Measurements from ENCODE around the gene MUC6.

Gene MUC6

DNA sequence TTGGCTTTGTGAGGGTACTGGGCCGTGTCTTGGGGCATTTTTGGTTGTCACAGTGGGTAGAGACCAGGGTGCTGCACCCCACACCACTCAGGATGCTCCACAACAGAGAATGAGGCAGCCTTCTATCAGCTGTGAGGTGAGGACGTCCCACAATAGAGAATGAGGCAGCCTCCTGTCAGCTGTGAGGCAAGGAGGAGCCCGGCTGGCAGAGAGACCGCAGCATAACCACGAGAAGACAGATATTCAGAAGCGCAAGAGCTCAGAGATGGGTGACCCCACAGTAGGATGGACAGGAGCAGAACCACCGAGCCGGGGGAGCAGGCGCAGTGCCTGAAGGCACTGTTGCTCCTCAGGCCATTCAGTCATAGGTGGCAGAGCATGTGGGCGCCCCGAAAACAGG lies 63.3 kb downstream of the MUC6 start:
- no peak overlapping the region for H3K4me3 ChIP-seq (ENCODE audit: low read length)
- H3K4me1 ChIP-seq (ENCODE audit: control insufficient read depth, insufficient read depth, low read length) = no peaks in the 10 kb centered on the region; the same call in 1 of the 2 replicates
- H3K27ac ChIP-seq (ENCODE audit: low read length) = no peak overlapping the region
- no CpG with 5 or more reads among the region's 11 CpGs for WGBS (ENCODE audit: insufficient coverage, insufficient read length)
- H3K27me3 ChIP-seq (ENCODE audit: control insufficient read depth, insufficient read depth, low read length) = no peaks in the 10 kb centered on the region
- no peaks in the 10 kb centered on the region for H3K9me3 ChIP-seq (ENCODE audit: control insufficient read depth, insufficient read depth, low read length)
- peaks cover 32% of the 10 kb centered on the region for H3K36me3 ChIP-seq (ENCODE audit: control insufficient read depth, insufficient read depth, low read length)
- DNase-seq (ENCODE audit: low read depth, low spot score) = no peak

GRCh38 chr11:972523-973211 lies 63.9 kb downstream of the MUC6 start:
- Histone ChIP-seq H3K4me3 (ENCODE audit: low read length) (no peak overlapping the region), H3K27me3 (ENCODE audit: control insufficient read depth, insufficient read depth, low read length) (no peaks in the 10 kb centered on the region), H3K36me3 (ENCODE audit: control insufficient read depth, insufficient read depth, low read length) (peaks cover 32% of the 10 kb centered on the region), H3K27ac (ENCODE audit: low read length) (no peak overlapping the region), H3K4me1 (ENCODE audit: control insufficient read depth, insufficient read depth, low read length) (no peaks in the 10 kb centered on the region; the same call in 1 of the 2 replicates), H3K9me3 (ENCODE audit: control insufficient read depth, insufficient read depth, low read length) (no peaks in the 10 kb centered on the region)
- DNase-seq (ENCODE audit: low read depth, low spot score) = no peak
- WGBS (ENCODE audit: insufficient coverage, insufficient read length) = no CpG with 5 or more reads among the region's 26 CpGs

GRCh38 chr11:971731-972365 lies 64.7 kb downstream of the MUC6 start:
- DNase-seq (ENCODE audit: low read depth, low spot score) = no peak
- H3K27ac ChIP-seq (ENCODE audit: low read length) = no peak overlapping the region
- H3K27me3 ChIP-seq (ENCODE audit: control insufficient read depth, insufficient read depth, low read length) = no peaks in the 10 kb centered on the region
- WGBS (ENCODE audit: insufficient coverage, insufficient read length) = no CpG with 5 or more reads among the region's 31 CpGs
- H3K4me3 ChIP-seq (ENCODE audit: low read length) = no peak overlapping the region
- H3K9me3 ChIP-seq (ENCODE audit: control insufficient read depth, insufficient read depth, low read length) = no peaks in the 10 kb centered on the region
- no peaks in the 10 kb centered on the region; the same call in 1 of the 2 replicates for H3K4me1 ChIP-seq (ENCODE audit: control insufficient read depth, insufficient read depth, low read length)
- peaks cover 25% of the 10 kb centered on the region for H3K36me3 ChIP-seq (ENCODE audit: control insufficient read depth, insufficient read depth, low read length)

GRCh38 chr11:971092-971690 lies 65.3 kb downstream of the MUC6 start:
- H3K4me3 ChIP-seq (ENCODE audit: low read length) = no peak overlapping the region
- H3K27me3 ChIP-seq (ENCODE audit: control insufficient read depth, insufficient read depth, low read length) = no peaks in the 10 kb centered on the region
- no peaks in the 10 kb centered on the region for H3K4me1 ChIP-seq (ENCODE audit: control insufficient read depth, insufficient read depth, low read length)
- WGBS (ENCODE audit: insufficient coverage, insufficient read length) = no CpG with 5 or more reads among the region's 12 CpGs
- no peak overlapping the region for H3K27ac ChIP-seq (ENCODE audit: low read length)
- DNase-seq (ENCODE audit: low read depth, low spot score) = no peak
- peaks cover 23% of the 10 kb centered on the region for H3K36me3 ChIP-seq (ENCODE audit: control insufficient read depth, insufficient read depth, low read length)
- H3K9me3 ChIP-seq (ENCODE audit: control insufficient read depth, insufficient read depth, low read length) = no peaks in the 10 kb centered on the region

- no peak overlapping the region for H3K27ac ChIP-seq (ENCODE audit: low read length)
- no peaks in the 10 kb centered on the region for H3K9me3 ChIP-seq (ENCODE audit: control insufficient read depth, insufficient read depth, low read length)
- no peaks in the 10 kb centered on the region for H3K27me3 ChIP-seq (ENCODE audit: control insufficient read depth, insufficient read depth, low read length)
- no CpG with 5 or more reads among the region's 26 CpGs for WGBS (ENCODE audit: insufficient coverage, insufficient read length)
- no peak overlapping the region for H3K4me3 ChIP-seq (ENCODE audit: low read length)
- H3K36me3 ChIP-seq (ENCODE audit: control insufficient read depth, insufficient read depth, low read length) = peaks cover 23% of the 10 kb centered on the region
- DNase-seq (ENCODE audit: low read depth, low spot score) = no peak
- H3K4me1 ChIP-seq (ENCODE audit: control insufficient read depth, insufficient read depth, low read length) = no peaks in the 10 kb centered on the region
Measured at GRCh38 chr11:970319-970871, 66.1 kb downstream of the MUC6 start.

GRCh38 chr11:969651-970205 lies 66.8 kb downstream of the MUC6 start:
- WGBS (ENCODE audit: insufficient coverage, insufficient read length) = no CpG with 5 or more reads among the region's 9 CpGs
- H3K9me3 ChIP-seq (ENCODE audit: control insufficient read depth, insufficient read depth, low read length) = no peaks in the 10 kb centered on the region
- H3K4me1 ChIP-seq (ENCODE audit: control insufficient read depth, insufficient read depth, low read length) = no peaks in the 10 kb centered on the region
- H3K27me3 ChIP-seq (ENCODE audit: control insufficient read depth, insufficient read depth, low read length) = no peaks in the 10 kb centered on the region
- no peak overlapping the region for H3K27ac ChIP-seq (ENCODE audit: low read length)
- no peak overlapping the region for H3K4me3 ChIP-seq (ENCODE audit: low read length)
- H3K36me3 ChIP-seq (ENCODE audit: control insufficient read depth, insufficient read depth, low read length) = peaks cover 23% of the 10 kb centered on the region
- DNase-seq (ENCODE audit: low read depth, low spot score) = no peak

GRCh38 chr11:968822-969221 lies 67.7 kb downstream of the MUC6 start:
- H3K27ac ChIP-seq (ENCODE audit: low read length) = no peak overlapping the region
- no CpG with 5 or more reads among the region's 14 CpGs for WGBS (ENCODE audit: insufficient coverage, insufficient read length)
- peaks cover 23% of the 10 kb centered on the region for H3K36me3 ChIP-seq (ENCODE audit: control insufficient read depth, insufficient read depth, low read length)
- no peaks in the 10 kb centered on the region for H3K4me1 ChIP-seq (ENCODE audit: control insufficient read depth, insufficient read depth, low read length)
- H3K9me3 ChIP-seq (ENCODE audit: control insufficient read depth, insufficient read depth, low read length) = no peaks in the 10 kb centered on the region
- DNase-seq (ENCODE audit: low read depth, low spot score) = no peak
- H3K27me3 ChIP-seq (ENCODE audit: control insufficient read depth, insufficient read depth, low read length) = no peaks in the 10 kb centered on the region
- no peak overlapping the region for H3K4me3 ChIP-seq (ENCODE audit: low read length)

DNA sequence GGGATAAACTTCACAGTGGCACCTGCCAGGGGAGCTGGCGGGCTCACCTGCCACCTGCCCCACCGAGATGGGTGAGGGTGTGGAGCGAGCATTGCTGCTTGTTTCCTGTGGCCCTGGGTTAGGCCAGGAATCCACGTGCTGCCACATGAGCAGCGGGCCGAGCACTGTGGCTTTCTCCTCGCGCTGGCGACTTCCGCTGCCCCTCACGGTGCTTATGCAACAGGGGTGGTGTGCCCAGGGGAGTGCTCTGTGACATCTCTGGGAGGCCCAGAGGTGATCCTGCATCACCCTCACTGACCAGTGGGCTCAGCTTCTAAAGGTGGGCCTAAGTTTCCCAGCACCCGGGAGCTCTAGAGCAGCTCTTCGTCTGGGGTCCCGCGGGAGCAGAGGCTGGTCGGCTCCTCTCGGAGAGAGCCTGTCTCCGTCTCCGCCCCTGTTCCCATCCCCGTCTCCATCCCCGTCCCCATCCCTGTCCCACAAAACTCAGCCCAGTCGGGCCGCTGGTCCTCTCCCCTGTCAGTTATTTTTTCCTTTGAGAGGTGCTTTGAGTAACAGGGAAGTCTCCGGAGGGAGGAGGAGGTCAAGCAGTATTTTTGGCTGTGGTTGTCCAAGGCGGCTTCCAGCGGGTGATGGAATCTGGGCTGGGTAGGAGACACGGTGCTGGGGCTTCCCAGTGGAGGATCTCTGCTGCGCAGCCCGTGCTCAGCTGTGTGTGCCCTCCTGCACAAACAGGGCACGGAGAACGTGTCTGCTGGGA lies 68.3 kb downstream of the MUC6 start:
- no peak for DNase-seq (ENCODE audit: low read depth, low spot score)
- no peaks in the 10 kb centered on the region for H3K27me3 ChIP-seq (ENCODE audit: control insufficient read depth, insufficient read depth, low read length)
- H3K36me3 ChIP-seq (ENCODE audit: control insufficient read depth, insufficient read depth, low read length) = peaks cover 27% of the 10 kb centered on the region
- H3K4me3 ChIP-seq (ENCODE audit: low read length) = no peak overlapping the region; the same call in 1 of the 2 replicates
- no peak overlapping the region for H3K27ac ChIP-seq (ENCODE audit: low read length)
- no peaks in the 10 kb centered on the region for H3K4me1 ChIP-seq (ENCODE audit: control insufficient read depth, insufficient read depth, low read length)
- WGBS (ENCODE audit: insufficient coverage, insufficient read length) = no CpG with 5 or more reads among the region's 31 CpGs
- no peaks in the 10 kb centered on the region for H3K9me3 ChIP-seq (ENCODE audit: control insufficient read depth, insufficient read depth, low read length)

- whole genome bisulfite sequencing (ENCODE audit: insufficient coverage, insufficient read length) = no CpG with 5 or more reads among the region's 13 CpGs
- no peak overlapping the region for H3K27ac ChIP-seq (ENCODE audit: low read length)
- peaks cover 12% of the 10 kb centered on the region for H3K36me3 ChIP-seq (ENCODE audit: control insufficient read depth, insufficient read depth, low read length)
Measured at GRCh38 chr11:965206-965775, 71.2 kb downstream of the MUC6 start.

More at GRCh38 chr11:965206-965775, 71.2 kb downstream of the MUC6 start:
- no peaks in the 10 kb centered on the region for H3K4me1 ChIP-seq (ENCODE audit: control insufficient read depth, insufficient read depth, low read length)
- no peak overlapping the region for H3K4me3 ChIP-seq (ENCODE audit: low read length)
- H3K9me3 ChIP-seq (ENCODE audit: control insufficient read depth, insufficient read depth, low read length) = no peaks in the 10 kb centered on the region
- DNase-seq (ENCODE audit: low read depth, low spot score) = no peak
- H3K27me3 ChIP-seq (ENCODE audit: control insufficient read depth, insufficient read depth, low read length) = no peaks in the 10 kb centered on the region

Data from iPS DF 6.9 (cell line).